Natural killer cell (primary cell): ENCODE measurements around the gene SLU7. TPM values are rescaled to one million over a fixed set of nuclear protein-coding genes. Genes with fewer than 3 reads are reported as not detected.

Experiments
- ATAC-seq, 3 donors: fragments of 150-1000 bp in 2 of 3; fragments of 200-7000 bp in 1 of 3; cut with Tn5 transposase; 1 replicate in 1 of 3; 2 replicates in 2 of 3; pipeline ENCODE4 v1.10.0; 2021; ENCODE audit warnings: mild to moderate bottlenecking in 2 of 3, moderate library complexity in 2 of 3
- DNase-seq, 2 donors: peaks; one replicate each; pipeline versions ENCODE4 v3.0.0 to v3.0.0-alpha.2; 2013 to 2021; ENCODE audit warnings: mixed read lengths in 1 of 2
- H3K27ac ChIP-seq: one replicate; pipeline ENCODE4 v1.5.1; 2013; ENCODE audit warnings: mild to moderate bottlenecking, low read length
- H3K27me3 ChIP-seq: one replicate; pipeline ENCODE4 v1.6.1; 2013; ENCODE audit warnings: low read length; ENCODE audit not compliant: control insufficient read depth, insufficient read depth
- H3K36me3 ChIP-seq: one replicate; pipeline ENCODE4 v1.6.1; 2013; ENCODE audit warnings: low read length; ENCODE audit not compliant: control insufficient read depth, insufficient read depth
- H3K4me1 ChIP-seq: one replicate; pipeline ENCODE4 v1.6.1; 2013; ENCODE audit warnings: low read length; ENCODE audit not compliant: control insufficient read depth, insufficient read depth
- H3K4me3 ChIP-seq: one replicate; pipeline ENCODE4 v1.5.1; 2013; ENCODE audit warnings: low read length
- H3K9me3 ChIP-seq: one replicate; pipeline ENCODE4 v1.6.1; 2013; ENCODE audit warnings: low read length; ENCODE audit not compliant: control insufficient read depth, insufficient read depth
- H3K27ac Mint-ChIP-seq, 2 donors: one replicate each; pipeline ENCODE4 v1.8.0; 2022; ENCODE audit warnings: mild to moderate bottlenecking in 2 of 2, mixed read lengths in 2 of 2, moderate library complexity in 1 of 2
- H3K27me3 Mint-ChIP-seq, 2 donors: one replicate each; pipeline ENCODE4 v1.8.0; 2022; ENCODE audit warnings: low read depth in 2 of 2, mixed read lengths in 2 of 2
- H3K36me3 Mint-ChIP-seq: one replicate; pipeline ENCODE4 v1.8.0; 2022; ENCODE audit warnings: mixed read lengths
- H3K4me1 Mint-ChIP-seq, 2 donors: one replicate each; pipeline ENCODE4 v1.8.0; 2022; ENCODE audit warnings: mixed read lengths in 2 of 2
- H3K4me3 Mint-ChIP-seq: one replicate; pipeline ENCODE4 v1.8.0; 2022; ENCODE audit warnings: mild to moderate bottlenecking, moderate library complexity, mixed read lengths
- H3K9me3 Mint-ChIP-seq, 2 donors: one replicate each; pipeline ENCODE4 v1.8.0; 2022; ENCODE audit warnings: mixed read lengths in 2 of 2
- WGBS: methylation state at CpG from one replicate; pipeline ENCODE4 v1.1.7; 2013; ENCODE audit warnings: missing lambda C conversion rate; ENCODE audit not compliant: insufficient coverage; 5-methylcytosine and 5-hydroxymethylcytosine counted together
- intact Hi-C: fragments of 100-400 bp; cut with micrococcal nuclease; formaldehyde crosslinking; loops from one replicate; pipeline ENCODE4 v1.14.2; 2022
- total RNA-seq, 4 donors: library from RNA; stranded (reverse); fragments of 120-200 nt in 1 of 4; gene quantifications; one replicate each; pipeline versions ENCODE4 v1.2.3 to v1.2.4, GENCODE V29; 2013 to 2022
- TF ChIP-seq, protein P1 (sequence below): fragments of 200-600 bp; IDR thresholded peaks from one replicate; pipeline ENCODE4 v1.8.0; 2022; ENCODE audit warnings: antibody characterized with exemption

Gene SLU7
- total RNA-seq, 3 donors from 2014 or later (not counting 1 experiment from before 2014, with no cell fraction given): 114 to 143 (median 118) TPM

DNA sequence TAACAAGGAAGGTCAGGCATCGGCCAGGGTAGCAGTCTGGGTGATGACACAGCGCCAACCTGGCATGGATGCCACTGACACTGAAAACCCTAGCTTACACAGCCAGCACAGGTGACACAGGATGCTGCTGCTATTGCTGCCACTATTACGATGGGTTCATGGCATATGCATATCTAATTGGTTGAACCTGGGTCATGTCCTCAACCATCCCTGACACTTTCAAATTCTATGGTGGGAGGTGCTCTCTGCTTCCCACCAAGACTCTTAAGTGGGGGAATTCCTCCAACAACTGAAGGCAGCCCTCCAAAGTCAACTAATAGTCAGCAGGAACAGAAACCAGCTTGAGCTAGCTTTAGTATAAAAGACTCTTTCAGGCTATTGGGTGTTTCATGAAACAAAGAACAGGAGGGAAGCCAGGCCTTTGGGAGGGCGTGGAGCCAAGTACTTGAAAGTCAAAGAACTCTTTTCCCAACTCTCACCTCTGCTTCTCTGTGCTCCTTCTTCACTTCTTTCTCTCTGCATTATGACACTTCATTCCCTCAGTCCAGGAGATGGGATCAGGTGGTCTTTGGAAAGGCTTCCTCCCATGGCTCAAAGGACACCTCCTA is 24.0 kb upstream of the SLU7 start:
- no peak overlapping the region for H3K27ac Mint-ChIP-seq
- Histone ChIP-seq H3K27me3 (no peaks in the 10 kb centered on the region), H3K4me3 (no peak overlapping the region), H3K27ac (no peak overlapping the region), H3K4me1 (peaks cover 18% of the 10 kb centered on the region), H3K36me3 (no peaks in the 10 kb centered on the region), H3K9me3 (no peaks in the 10 kb centered on the region)
- no peaks in the 10 kb centered on the region for H3K27me3 Mint-ChIP-seq
- no peak overlapping the region for H3K4me3 Mint-ChIP-seq
- WGBS: 83% methylated on average over 4 of the region's 4 CpGs
- TF ChIP-seq, protein P1, sequence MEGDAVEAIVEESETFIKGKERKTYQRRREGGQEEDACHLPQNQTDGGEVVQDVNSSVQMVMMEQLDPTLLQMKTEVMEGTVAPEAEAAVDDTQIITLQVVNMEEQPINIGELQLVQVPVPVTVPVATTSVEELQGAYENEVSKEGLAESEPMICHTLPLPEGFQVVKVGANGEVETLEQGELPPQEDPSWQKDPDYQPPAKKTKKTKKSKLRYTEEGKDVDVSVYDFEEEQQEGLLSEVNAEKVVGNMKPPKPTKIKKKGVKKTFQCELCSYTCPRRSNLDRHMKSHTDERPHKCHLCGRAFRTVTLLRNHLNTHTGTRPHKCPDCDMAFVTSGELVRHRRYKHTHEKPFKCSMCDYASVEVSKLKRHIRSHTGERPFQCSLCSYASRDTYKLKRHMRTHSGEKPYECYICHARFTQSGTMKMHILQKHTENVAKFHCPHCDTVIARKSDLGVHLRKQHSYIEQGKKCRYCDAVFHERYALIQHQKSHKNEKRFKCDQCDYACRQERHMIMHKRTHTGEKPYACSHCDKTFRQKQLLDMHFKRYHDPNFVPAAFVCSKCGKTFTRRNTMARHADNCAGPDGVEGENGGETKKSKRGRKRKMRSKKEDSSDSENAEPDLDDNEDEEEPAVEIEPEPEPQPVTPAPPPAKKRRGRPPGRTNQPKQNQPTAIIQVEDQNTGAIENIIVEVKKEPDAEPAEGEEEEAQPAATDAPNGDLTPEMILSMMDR: no peak
- no peak for ATAC-seq
- no peaks in the 10 kb centered on the region for H3K9me3 Mint-ChIP-seq
- H3K4me1 Mint-ChIP-seq: peaks cover 13 to 17% of the 10 kb centered on the region in 2 donors
- H3K36me3 Mint-ChIP-seq: no peaks in the 10 kb centered on the region
- intact Hi-C loops: loop anchor here (10.0 kb wide), 1 partner anchor 1122 kb away; no protein-coding TSS in a partner anchor
- no peak for DNase-seq

DNA sequence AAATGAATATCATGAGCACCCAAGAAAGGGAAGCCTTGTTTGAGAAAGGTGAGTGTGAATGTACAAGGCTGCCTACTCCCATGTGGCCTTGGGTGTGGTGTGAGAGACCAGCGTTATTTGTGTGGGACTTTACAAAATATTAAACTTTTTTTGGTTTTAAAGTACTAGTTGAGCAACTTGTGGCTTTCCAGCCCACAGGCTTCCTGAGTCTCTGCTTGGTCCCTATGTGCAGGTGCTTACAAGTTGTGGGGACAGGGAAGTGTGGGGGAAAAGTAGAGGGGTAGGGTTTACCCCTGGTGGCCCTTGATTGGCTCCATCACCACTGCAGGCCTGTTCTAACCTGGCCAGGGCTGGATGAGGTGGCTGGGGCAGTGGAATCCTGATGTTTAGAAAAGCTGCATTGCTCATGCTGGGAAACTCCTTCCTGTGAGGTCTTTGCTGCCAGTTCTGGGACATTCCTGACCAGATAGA is 22.5 kb upstream of the SLU7 start:
- WGBS: 8% methylated on average over 1 of the region's 1 CpG
- H3K27me3 Mint-ChIP-seq: peaks cover 3 to 7% of the 10 kb centered on the region in 2 donors
- no peaks in the 10 kb centered on the region for H3K36me3 Mint-ChIP-seq
- Histone ChIP-seq H3K4me3 (no peak overlapping the region), H3K36me3 (no peaks in the 10 kb centered on the region), H3K9me3 (no peaks in the 10 kb centered on the region), H3K27ac (no peak overlapping the region), H3K27me3 (no peaks in the 10 kb centered on the region), H3K4me1 (peaks cover 18% of the 10 kb centered on the region)
- H3K9me3 Mint-ChIP-seq: no peaks in the 10 kb centered on the region
- intact Hi-C loops: loop anchor here (10.0 kb wide), 1 partner anchor 1123 kb away; no protein-coding TSS in a partner anchor
- no peak overlapping the region for H3K27ac Mint-ChIP-seq
- DNase-seq (no peak), ATAC-seq (no peak)
- peaks cover 13 to 17% of the 10 kb centered on the region in 2 donors for H3K4me1 Mint-ChIP-seq
- TF ChIP-seq, protein P1: no peak
- no peak overlapping the region for H3K4me3 Mint-ChIP-seq

DNA sequence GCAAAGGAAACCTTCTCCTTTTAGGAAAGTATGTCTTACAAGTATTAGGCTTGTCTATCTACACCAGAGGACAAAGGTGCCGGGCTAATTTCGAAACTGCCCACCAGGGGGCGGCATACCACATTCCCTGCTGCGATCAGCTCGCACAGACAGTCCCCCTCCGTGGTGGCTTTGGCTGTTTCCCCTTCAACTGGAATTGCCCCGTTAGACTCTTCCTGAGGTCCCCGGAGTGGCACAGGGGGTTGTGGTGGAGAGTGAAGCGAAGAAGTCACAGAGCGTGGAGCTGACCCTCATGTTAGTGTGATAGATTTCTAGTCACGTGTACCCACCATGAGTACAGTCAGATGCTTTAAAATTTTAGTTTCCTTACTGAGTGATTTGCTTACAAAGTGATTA is 20.3 kb upstream of the SLU7 start:
- peaks cover 13 to 17% of the 10 kb centered on the region in 2 donors for H3K4me1 Mint-ChIP-seq
- peak overlapping the region; percentile 82 to 88 for H3K27ac Mint-ChIP-seq
- Histone ChIP-seq H3K9me3 (no peaks in the 10 kb centered on the region), H3K36me3 (no peaks in the 10 kb centered on the region), H3K27me3 (no peaks in the 10 kb centered on the region), H3K4me3 (peak overlapping the region; percentile 55), H3K4me1 (peaks cover 18% of the 10 kb centered on the region), H3K27ac (peak overlapping the region; percentile 52)
- DNase-seq (peak; percentile 89 to 94), ATAC-seq (peak; percentile 85 to 91 (median 87))
- peaks cover 10 to 19% of the 10 kb centered on the region in 2 donors for H3K27me3 Mint-ChIP-seq
- no peaks in the 10 kb centered on the region for H3K9me3 Mint-ChIP-seq
- WGBS: 0% methylated on average over 11 of the region's 11 CpGs
- H3K4me3 Mint-ChIP-seq: peak overlapping the region; percentile 92
- H3K36me3 Mint-ChIP-seq: no peaks in the 10 kb centered on the region
- intact Hi-C loops: loop anchor here (1.0 kb wide), 1 partner anchor 29 kb away; no protein-coding TSS in a partner anchor
- TF ChIP-seq, protein P1: peak; percentile 80
